ENCODE measurements around the gene FLT1.

GRCh38 chr13:28544026-28544425, 49.1 kb upstream of the FLT1 start:
- TF ChIP-seq SUZ12 (IDR thresholded peaks at IDR 0.05), result no peak
- no peak for TF ChIP-seq FOXM1 (IDR thresholded peaks at IDR 0.05; ENCODE audit: borderline replicate concordance)
- no peak for TF ChIP-seq SP1 (IDR thresholded peaks at IDR 0.05)
- no peak for TF ChIP-seq TARDBP (IDR thresholded peaks at IDR 0.05)
- no peak for TF ChIP-seq NFRKB (IDR thresholded peaks at IDR 0.05)
- TF ChIP-seq HDGF (IDR thresholded peaks at IDR 0.05; ENCODE audit: borderline replicate concordance), result no peak
- TF ChIP-seq FOXK2 (IDR thresholded peaks at IDR 0.05), result no peak
- no peak for TF ChIP-seq CTBP1 (IDR thresholded peaks at IDR 0.05; ENCODE audit: borderline replicate concordance)
- TF ChIP-seq BHLHE40 (IDR thresholded peaks at IDR 0.05; ENCODE audit: borderline replicate concordance), result no peak
- no peak for TF ChIP-seq L3MBTL2 (conservative IDR thresholded peaks at IDR 0.05)
- TF ChIP-seq PKNOX1 (IDR thresholded peaks at IDR 0.05), result no peak
- TF ChIP-seq FOXA1 (IDR thresholded peaks at IDR 0.05), result no peak
- no peak for TF ChIP-seq ZNF384 (IDR thresholded peaks at IDR 0.05)
